ENCODE data around the gene SAPCD1.
A peak's percentile ranks its signal among the peaks of the same experiment; 100 is the strongest.

SAPCD1 gene

DNA sequence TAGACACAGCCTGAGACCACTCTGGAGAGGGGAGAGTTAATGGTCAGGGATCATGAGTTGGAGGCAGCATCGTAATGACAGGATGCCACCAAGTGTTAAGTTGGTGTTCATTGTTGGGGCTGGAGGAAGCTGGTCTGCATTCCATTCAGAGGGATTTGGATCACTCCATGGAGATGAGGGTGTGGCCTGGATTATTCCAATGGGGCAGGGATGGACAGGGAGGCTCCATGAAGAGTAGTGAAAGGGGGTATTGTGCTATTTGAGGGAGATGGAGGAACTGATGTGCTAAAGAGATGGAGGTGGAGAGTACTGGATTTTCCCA lies 1.1 kb downstream of the SAPCD1 start:
- peak; percentile 54 for DNase-seq (ENCODE audit: low read depth)
- TF ChIP-seq, protein P1, sequence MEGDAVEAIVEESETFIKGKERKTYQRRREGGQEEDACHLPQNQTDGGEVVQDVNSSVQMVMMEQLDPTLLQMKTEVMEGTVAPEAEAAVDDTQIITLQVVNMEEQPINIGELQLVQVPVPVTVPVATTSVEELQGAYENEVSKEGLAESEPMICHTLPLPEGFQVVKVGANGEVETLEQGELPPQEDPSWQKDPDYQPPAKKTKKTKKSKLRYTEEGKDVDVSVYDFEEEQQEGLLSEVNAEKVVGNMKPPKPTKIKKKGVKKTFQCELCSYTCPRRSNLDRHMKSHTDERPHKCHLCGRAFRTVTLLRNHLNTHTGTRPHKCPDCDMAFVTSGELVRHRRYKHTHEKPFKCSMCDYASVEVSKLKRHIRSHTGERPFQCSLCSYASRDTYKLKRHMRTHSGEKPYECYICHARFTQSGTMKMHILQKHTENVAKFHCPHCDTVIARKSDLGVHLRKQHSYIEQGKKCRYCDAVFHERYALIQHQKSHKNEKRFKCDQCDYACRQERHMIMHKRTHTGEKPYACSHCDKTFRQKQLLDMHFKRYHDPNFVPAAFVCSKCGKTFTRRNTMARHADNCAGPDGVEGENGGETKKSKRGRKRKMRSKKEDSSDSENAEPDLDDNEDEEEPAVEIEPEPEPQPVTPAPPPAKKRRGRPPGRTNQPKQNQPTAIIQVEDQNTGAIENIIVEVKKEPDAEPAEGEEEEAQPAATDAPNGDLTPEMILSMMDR (IDR thresholded peaks at IDR 0.05; ENCODE audit: low read length, missing control alignments) = no peak
- H3K4me3 ChIP-seq (replicated peaks; ENCODE audit: low read depth, low read length) = no peak overlapping the region

GRCh38 chr6:31764198-31764597 lies 1.7 kb downstream of the SAPCD1 start:
- TF ChIP-seq, protein P1 (IDR thresholded peaks at IDR 0.05; ENCODE audit: low read length, missing control alignments) = no peak
- no peak for DNase-seq (ENCODE audit: low read depth)
- H3K4me3 ChIP-seq (replicated peaks; ENCODE audit: low read depth, low read length) = no peak overlapping the region

- DNase-seq (ENCODE audit: low read depth) = no peak
- no peak overlapping the region for H3K4me3 ChIP-seq (replicated peaks; ENCODE audit: low read depth, low read length)
- TF ChIP-seq, protein P1 (IDR thresholded peaks at IDR 0.05; ENCODE audit: low read length, missing control alignments) = no peak
Observed at GRCh38 chr6:31765559-31765909, 3.1 kb downstream of the SAPCD1 start.

GRCh38 chr6:31765910-31766794 lies 3.7 kb downstream of the SAPCD1 start:
- peak overlapping the region; percentile 12 for H3K4me3 ChIP-seq (replicated peaks; ENCODE audit: low read depth, low read length)

GRCh38 chr6:31767096-31767645 lies 4.7 kb downstream of the SAPCD1 start:
- H3K4me3 ChIP-seq (replicated peaks; ENCODE audit: low read depth, low read length) = no peak overlapping the region
- TF ChIP-seq, protein P1 (IDR thresholded peaks at IDR 0.05; ENCODE audit: low read length, missing control alignments) = no peak
- DNase-seq (ENCODE audit: low read depth) = no peak

More at GRCh38 chr6:31765910-31766794, 3.7 kb downstream of the SAPCD1 start:
- TF ChIP-seq, protein P1 (IDR thresholded peaks at IDR 0.05; ENCODE audit: low read length, missing control alignments) = no peak
- DNase-seq (ENCODE audit: low read depth) = no peak

GRCh38 chr6:31768363-31769257 lies 6.2 kb downstream of the SAPCD1 start:
- H3K4me3 ChIP-seq (replicated peaks; ENCODE audit: low read depth, low read length) = no peak overlapping the region
- DNase-seq (ENCODE audit: low read depth) = no peak
- TF ChIP-seq, protein P1 (IDR thresholded peaks at IDR 0.05; ENCODE audit: low read length, missing control alignments) = no peak
